WTC11 (cell line): ENCODE measurements around the gene ENPP6.

ENCODE experiments used
- AFF4 ChIP-seq: sonication (generic); formaldehyde crosslinking; IDR thresholded peaks from 2 replicates; pipeline ENCODE4 v1.8.1; 2023; ENCODE audit warnings: mild to moderate bottlenecking, missing genetic modification reagents, borderline replicate concordance
- CTCF ChIP-seq: fragments of 200-600 bp; IDR thresholded peaks from 2 replicates; pipeline ENCODE4 v1.8.0; 2022; ENCODE audit warnings: antibody characterized with exemption
- ETV6 ChIP-seq: sonication (generic); formaldehyde crosslinking; IDR thresholded peaks from 2 replicates; pipeline ENCODE4 v1.8.1; 2022; ENCODE audit warnings: mild to moderate bottlenecking, missing genetic modification reagents
- NFYB ChIP-seq: sonication (generic); formaldehyde crosslinking; conservative IDR thresholded peaks from 2 replicates; pipeline ENCODE4 v1.8.0; 2022; ENCODE audit warnings: low read depth, missing genetic modification reagents
- NR2C2 ChIP-seq: sonication (generic); formaldehyde crosslinking; IDR thresholded peaks from 2 replicates; pipeline ENCODE4 v1.8.0; 2022; ENCODE audit warnings: mild to moderate bottlenecking, missing genetic modification reagents
- NR3C1 ChIP-seq: sonication (generic); formaldehyde crosslinking; conservative IDR thresholded peaks from 2 replicates; pipeline ENCODE4 v1.8.1; 2023; ENCODE audit warnings: low read depth, mild to moderate bottlenecking, missing genetic modification reagents
- SMAD3 ChIP-seq: sonication (generic); formaldehyde crosslinking; IDR thresholded peaks from 2 replicates; pipeline ENCODE4 v1.8.0; 2022; ENCODE audit warnings: missing genetic modification reagents, mild to moderate bottlenecking, borderline replicate concordance

DNA sequence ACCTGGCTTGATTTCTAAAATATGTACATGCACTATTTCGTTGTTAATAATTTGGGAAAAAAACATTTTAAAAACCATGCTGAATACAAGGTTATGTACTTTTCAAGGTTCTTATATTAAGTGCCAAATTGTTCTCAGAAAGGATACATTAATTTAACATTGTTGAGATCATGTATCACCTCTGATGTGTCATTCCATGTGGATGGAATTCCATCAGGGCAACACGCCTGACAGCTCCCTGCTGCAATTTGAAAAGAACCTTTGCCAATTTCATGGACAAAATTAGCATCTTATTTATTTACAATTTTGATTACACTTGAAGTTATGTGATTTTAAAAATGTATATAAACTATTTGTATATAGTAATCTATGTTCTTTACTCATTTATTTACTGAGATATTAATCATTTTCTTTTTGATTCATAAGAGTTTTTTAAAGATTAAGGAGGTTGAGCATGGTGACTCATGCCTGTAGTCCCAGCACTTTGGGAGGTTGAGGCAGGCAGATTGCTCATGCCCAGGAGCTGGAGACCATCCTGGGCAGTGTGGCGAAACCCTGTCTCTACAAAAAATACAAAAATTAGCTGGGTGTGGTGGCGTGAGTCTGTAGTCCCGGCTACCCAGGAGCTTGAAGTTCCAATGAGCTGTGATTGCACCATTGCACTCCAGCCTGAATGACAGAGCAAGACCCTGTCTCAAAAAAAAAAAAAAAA lies 142.8 kb downstream of the ENPP6 start:
- no peak for TF ChIP-seq CTCF
- TF ChIP-seq AFF4 (CRISPR knock-in tag) = no peak
- no peak for TF ChIP-seq NR2C2 (CRISPR knock-in tag)
- TF ChIP-seq ETV6 (CRISPR knock-in tag) = no peak
- no peak for TF ChIP-seq SMAD3 (CRISPR knock-in tag)
- TF ChIP-seq NFYB (CRISPR knock-in tag) = no peak
- TF ChIP-seq NR3C1 = no peak
